ENCODE data around the gene LTB4R2. TPM values are rescaled to one million over a fixed set of nuclear protein-coding genes. Genes with fewer than 3 reads are reported as not detected.

The LTB4R2 gene
- total RNA-seq, 1 donor from 2014 or later, result 0.65 TPM

DNA sequence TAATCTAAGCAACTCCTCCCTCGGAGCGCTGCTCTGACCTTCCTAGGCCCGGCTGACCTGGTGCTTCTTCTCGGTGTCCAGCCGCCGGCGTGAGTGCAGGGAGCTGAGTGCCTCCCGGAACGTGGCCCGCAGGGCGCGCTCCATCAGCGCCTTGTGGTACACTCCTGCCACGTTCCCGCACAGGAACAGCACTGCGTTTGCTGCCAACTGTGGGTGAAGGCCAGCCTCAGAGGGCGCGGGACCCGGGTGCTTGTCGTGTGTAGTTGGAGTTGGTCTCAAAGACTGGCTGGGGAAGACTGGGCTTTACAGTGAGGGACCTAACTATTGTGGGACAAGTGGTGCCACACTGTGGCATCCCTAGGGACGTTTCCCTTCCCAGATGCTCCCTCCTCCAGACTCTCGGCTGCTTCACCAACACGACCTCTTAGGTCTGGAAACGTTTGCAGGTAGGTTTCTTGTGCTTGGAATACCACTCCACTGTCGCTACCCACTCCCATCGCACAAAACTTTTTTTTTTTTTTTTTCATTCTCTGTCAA lies 21.9 kb downstream of the LTB4R2 start:
- DNase-seq (no peak), ATAC-seq (ENCODE audit: poor library complexity) (no peak)
- intact Hi-C loops (cut with DNase I), result loop anchor here (2.0 kb wide), 1 partner anchor 105 kb away; no protein-coding TSS in a partner anchor

- DNase-seq (peak; percentile 72), ATAC-seq (ENCODE audit: poor library complexity) (peak; percentile 75)
- intact Hi-C loops (cut with DNase I), result loop anchor here (2.0 kb wide), 1 partner anchor 104 kb away; no protein-coding TSS in a partner anchor
Measured at GRCh38 chr14:24332268-24332993, 22.5 kb downstream of the LTB4R2 start.

DNA sequence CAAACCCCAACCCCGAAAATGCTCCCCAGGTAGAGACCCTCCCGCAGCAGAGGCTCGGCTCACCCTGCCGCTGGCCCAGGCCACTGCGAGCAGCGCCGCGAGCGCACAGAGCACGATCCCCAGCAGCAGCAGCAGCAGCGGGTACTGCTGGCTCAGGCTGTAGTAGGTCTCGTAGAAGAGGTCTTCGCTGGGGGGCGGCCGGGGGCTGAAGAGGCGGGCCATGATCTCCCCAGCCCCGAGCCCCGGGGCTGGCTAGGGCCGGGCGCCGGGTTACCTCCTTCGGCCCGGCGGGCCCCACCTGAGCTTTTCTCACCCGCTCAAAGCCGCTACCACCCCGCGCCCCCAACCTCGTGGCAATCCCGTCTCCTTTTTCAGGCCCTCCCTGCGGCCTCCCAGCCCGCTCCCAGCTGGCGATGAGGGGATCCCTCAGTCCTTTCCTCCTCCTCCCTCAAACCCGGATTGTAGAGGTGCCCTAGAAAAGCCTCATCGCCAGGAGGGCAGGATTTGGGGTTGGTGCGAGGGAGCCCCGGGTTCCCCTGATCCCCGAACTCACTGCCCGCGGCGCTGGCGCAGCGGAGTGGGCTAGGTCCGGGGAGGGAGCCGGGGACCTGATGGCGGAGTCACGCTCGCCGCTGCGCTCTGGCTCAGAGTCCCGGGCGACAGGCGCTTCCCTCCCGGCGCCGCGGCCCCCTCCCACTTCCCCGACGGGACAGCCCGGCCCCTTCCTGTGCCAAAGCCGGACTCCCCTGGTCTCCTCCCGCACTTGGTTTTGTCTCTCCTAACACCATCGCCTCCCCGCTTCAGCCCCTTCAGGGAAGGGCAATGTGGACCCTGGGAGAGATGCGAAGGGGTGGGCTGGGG lies 24.7 kb downstream of the LTB4R2 start, which contains the start of gene ADCY4:
ADCY4 (minus strand) TSS at position 641 of the 861 bp plus-strand sequence; CDS start at position 222, 419 bp downstream.
- intact Hi-C loops (cut with DNase I), result no loop called here
- DNase-seq (peak; percentile 76), ATAC-seq (ENCODE audit: poor library complexity) (peak; percentile 24)

- intact Hi-C loops (cut with DNase I), result no loop called here
- ATAC-seq (ENCODE audit: poor library complexity) (no peak), DNase-seq (no peak)
Measured at GRCh38 chr14:24335461-24336171, 25.7 kb downstream of the LTB4R2 start.

DNA sequence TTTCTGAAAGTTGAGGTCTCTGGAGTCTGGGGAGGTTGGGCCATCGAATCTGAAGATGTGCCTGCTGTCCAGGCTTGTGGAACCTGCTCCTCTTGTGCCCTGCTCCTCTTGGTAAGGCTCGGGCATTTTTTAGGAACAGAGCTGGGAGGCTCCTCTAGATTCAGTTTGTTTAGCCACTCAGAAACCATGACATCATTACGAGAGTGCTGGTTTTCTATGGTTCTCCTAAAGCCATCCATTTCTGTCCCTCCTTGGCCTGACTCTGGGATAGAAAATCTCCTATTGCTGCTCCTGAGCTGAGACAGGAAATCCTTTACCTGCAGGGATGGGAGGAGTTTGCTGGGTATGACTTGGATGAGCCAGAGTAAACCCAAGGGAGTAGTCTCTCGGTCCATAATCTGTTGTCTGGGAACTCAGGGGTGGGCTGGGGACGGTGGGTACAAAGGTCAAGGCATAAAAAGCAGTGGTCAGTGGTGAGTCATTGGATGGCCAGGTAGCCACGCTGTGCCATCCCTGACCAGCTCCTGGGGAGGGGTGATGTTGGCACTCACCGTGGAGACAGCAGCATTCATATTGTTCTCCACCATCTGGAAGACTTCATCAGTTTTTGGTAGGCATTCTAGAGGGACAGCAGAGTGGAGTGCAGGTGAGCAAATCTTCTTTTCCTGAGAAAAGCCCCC lies 27.3 kb downstream of the LTB4R2 start:
- intact Hi-C loops (cut with DNase I), result no loop called here
- DNase-seq, result no peak

DNA sequence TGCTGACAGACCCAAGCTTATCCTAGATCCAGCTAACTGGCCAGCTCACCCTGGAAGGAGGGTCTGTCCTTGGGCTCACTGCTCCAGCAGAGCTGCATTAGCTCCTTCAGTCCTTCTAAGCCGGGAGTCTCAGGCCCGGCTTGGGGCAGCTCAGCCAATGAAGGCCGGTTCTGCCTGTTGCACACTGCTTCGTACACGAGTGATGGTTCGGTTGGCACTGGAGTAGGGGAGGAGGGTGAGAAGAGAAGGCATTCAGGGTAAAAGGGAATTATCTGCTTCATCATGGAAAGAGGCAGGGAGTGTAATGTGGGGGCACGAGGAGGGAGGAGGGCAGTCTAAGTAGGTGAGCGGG lies 27.9 kb downstream of the LTB4R2 start:
- no peak for ATAC-seq (ENCODE audit: poor library complexity)
- intact Hi-C loops (cut with DNase I), result no loop called here
- DNase-seq, result no peak

More for the DNA sequence above, 27.3 kb downstream of the LTB4R2 start:
- no peak for ATAC-seq (ENCODE audit: poor library complexity)

DNA sequence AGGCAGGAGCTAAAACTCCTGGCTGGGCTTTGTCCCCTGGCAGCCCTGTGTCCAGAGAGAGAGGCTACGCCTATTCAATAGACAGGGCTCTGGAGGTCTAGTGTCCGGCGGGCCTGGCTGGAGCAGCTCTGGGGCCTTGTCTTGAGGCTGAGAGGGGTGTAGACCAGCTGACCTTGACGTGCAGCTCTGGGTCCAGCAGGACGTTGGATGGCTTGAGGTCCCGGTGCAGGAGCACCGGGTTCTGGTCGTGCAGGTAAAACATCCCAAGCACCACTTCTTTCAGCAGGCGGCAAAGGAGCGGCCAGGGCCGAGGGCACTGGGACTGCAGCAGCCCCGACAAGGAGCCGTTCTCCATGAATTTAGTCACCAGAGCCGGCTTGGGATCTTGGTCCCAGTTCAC lies 28.9 kb downstream of the LTB4R2 start:
- intact Hi-C loops (cut with DNase I), result no loop called here
- DNase-seq (no peak), ATAC-seq (ENCODE audit: poor library complexity) (no peak)

DNA sequence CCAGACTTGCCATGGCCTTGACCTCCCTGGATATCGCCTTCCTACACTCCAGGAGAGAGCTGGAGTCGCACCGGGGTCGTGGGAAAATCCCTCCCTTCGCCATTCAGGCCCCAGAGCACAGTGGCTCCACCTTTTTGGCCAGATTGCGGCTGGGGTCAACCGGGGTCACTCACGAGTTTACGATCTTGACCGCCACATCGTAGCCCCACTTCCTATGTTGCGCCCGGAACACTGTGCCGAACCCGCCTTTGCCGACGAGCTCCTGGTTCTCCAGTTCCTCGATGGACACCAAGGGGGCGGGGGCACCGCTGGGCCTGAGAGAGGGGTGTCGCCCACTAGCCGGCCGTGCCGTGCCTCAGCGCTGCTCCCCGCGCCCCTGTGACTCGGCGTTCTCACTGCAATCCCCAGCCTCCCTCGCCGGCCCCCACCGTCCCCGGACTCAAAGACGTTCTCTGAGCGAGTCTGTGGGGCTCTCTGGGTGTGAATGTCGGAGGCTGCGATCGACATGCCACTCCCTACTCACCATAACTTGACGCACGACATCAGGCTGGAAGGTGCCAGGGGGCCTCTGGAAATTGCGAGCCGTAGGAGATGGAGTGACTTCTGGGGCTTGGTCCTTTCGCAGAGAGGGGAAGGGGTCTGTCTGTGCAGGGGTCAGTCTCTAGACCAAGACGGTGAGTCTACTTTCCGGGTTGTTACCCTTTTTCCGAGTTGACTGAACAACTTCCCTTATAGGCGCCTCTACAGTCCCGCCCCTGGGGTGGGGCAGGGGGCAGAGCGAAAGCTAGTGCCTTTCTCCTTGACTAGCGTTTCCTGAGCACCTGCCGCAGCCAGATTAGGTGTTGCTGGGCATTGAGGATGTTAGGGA lies 29.6 kb downstream of the LTB4R2 start, which contains the start of gene RIPK3:
RIPK3 (minus strand) TSS at position 708 of the 868 bp plus-strand sequence; CDS start at position 543, 165 bp downstream.
- intact Hi-C loops (cut with DNase I), result no loop called here
- DNase-seq, result peak; percentile 77
- ATAC-seq (ENCODE audit: poor library complexity), result peak; percentile 69

GRCh38 chr14:24340606-24341005 lies 30.7 kb downstream of the LTB4R2 start:
- intact Hi-C loops (cut with DNase I), result no loop called here
- no peak for DNase-seq
- no peak for ATAC-seq (ENCODE audit: poor library complexity)

GRCh38 chr14:24342889-24343288 lies 32.9 kb downstream of the LTB4R2 start:
- intact Hi-C loops (cut with DNase I), result no loop called here
- no peak for DNase-seq
- no peak for ATAC-seq (ENCODE audit: poor library complexity)

DNA sequence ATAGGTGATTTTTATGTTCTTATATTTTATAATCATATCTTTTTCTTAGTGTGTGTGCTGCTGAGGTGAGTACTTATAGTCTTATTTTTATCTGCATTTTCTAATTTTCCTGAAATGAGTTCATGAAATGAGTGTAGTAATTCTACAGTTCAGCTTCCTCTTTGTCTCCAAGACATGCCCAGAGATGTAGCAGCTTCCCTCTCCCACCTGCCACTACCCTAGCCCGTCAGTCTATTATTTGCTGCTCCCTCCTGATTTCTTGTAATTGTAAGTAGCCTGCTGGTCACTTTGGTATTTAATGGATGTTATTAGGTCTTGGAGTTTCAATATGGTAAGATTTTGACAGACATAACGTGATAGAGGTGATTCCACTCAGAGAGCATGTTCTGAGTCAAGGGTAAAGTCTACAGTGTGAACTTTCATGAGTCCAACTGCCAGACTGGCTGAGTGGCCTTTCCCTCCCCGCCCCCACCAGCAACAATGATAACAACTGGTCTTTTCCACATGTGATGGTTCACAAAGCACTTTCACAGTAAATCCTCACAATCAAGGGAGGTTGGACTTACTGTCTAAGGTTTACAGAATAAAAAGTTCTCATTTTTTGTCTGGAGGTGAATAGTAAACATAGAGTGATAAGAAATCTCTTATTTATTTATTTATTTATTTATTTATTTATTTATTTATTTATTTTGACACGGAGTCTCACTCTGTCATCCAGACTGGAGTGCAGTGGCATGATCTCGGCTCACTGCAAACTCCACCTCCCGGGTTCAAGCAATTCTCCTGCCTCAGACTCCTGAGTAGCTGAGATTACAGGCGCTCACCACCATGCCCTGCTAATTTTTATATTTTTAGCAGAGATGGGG lies 34.1 kb downstream of the LTB4R2 start:
- DNase-seq, result no peak
- intact Hi-C loops (cut with DNase I), result no loop called here
- ATAC-seq (ENCODE audit: poor library complexity), result no peak

GRCh38 chr14:24347134-24347533 lies 37.2 kb downstream of the LTB4R2 start:
- DNase-seq, result no peak
- intact Hi-C loops (cut with DNase I), result no loop called here
- ATAC-seq (ENCODE audit: poor library complexity), result no peak

DNA sequence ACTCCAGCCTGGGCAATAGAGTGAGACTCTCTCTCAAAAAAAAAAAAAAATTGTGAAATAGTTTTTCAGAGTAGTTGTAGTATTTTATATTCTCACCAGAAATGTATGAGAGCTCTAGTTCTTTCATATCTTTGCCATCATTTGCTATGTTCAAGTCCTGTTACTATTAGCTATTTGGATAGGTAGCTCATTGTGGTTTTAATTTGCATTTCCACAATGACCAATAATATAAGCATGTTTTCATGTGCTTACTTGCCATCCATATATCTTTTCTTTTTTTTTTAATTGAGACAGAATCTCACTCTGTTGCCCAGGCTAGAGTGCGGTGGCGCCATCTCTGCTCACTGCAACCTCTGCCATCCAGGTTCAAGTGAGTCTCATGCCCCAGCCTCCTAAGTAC lies 38.2 kb downstream of the LTB4R2 start:
- intact Hi-C loops (cut with DNase I), result no loop called here
- ATAC-seq (ENCODE audit: poor library complexity) (no peak), DNase-seq (no peak)

- ATAC-seq (ENCODE audit: poor library complexity) (no peak), DNase-seq (no peak)
- intact Hi-C loops (cut with DNase I), result no loop called here
Measured at GRCh38 chr14:24349742-24350141, 39.8 kb downstream of the LTB4R2 start.

DNA sequence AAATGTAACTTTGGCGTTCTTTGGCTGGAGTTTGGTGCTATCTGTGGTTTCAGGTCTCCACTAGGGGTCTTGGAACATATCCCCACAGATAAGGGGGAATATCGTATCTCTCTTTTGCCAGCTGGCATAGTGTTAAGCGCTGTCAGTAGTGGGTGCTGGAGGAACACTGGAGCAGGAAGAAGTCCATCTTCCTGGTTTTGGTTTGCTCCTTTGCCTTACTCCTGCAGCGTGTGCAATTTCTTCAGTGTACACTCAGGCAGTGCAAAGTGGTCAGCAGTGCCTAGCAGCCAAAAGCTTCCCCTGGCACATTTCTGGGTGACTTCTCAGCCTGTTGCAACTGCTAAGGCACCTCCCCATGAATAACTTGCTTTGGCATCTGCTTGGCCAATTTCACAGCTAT lies 41.6 kb downstream of the LTB4R2 start:
- ATAC-seq (ENCODE audit: poor library complexity) (peak; percentile 41), DNase-seq (no peak)
- intact Hi-C loops (cut with DNase I), result no loop called here
